ENCODE results near the gene USP32. TPM values are rescaled to one million over a fixed set of nuclear protein-coding genes. Genes with fewer than 3 reads are reported as not detected.
"Not testable (repeated sequence)": the region's sequence is repeated elsewhere in the genome, so short reads cannot be mapped to it uniquely, and the experiment has no call there.

The USP32 gene
- total RNA-seq, 4 donors from 2014 or later = 56.3 to 72.0 (median 60.9) TPM

DNA sequence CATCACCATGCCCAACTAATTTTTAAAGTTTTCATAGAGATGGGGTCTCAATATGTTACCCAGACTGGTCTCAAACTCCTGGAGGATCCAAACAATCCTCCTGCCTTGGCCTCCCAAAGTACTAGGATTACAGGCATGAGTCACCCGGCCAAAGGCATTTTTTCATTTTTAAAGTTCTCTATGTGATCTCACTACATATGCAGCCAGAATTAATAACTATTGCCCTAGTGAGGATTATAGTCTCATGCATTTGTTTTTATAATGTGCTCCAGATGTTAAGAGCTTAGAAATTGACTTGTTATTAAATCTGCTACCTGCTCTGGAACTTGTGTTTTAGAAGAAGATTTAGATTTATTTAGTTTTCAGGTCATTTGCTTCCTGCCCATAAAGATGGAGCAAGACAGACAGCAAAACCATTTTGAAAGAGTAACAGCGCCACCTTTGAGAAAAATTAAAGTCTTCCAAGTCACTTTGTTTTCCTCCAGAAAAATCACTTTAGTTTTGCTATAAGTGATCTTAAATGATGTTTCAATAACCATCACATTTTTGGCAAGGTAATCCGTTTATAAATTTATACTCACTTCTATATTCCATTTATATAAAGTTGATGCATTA is 162.6 kb downstream of the USP32 start:
- intact Hi-C loops (cut with DNase I; ENCODE audit: low total_unique reads) = no loop called here

DNA sequence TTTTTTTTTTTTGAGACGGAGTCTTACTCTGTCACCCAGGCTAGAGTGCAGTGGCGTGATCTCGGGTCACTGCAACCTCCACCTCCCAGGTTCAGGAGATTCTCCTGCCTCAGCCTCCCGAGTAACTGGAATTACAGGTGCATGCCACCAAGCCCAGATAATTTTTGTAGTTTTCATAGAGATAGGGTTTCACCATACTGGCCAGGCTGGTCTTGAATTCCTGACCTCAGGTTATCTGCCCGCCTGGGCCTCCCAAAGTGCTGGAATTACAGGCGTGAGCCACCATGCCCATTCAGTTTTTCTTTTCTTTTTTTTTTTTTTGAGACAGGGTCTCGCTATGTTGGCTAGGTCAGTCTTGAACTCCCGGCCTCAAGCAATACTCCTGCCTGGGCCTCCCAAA is 164.7 kb downstream of the USP32 start:
- intact Hi-C loops (cut with DNase I; ENCODE audit: low total_unique reads); H3K4me3 ChIP-seq (ENCODE audit: low read depth, poor library complexity, severe bottlenecking); DNase-seq (ENCODE audit: low spot score in 2 of 2): not testable (repeated sequence)
- WGBS, 2 donors = 95 to 98% methylated on average over 8 of the region's 8 CpGs

More for the DNA sequence above, 162.6 kb downstream of the USP32 start:
- 87 to 89% methylated on average over 3 of the region's 3 CpGs for WGBS, 2 donors
- DNase-seq (ENCODE audit: low spot score in 2 of 2) = no peak
- no peak for TF ChIP-seq POLR2A (IDR thresholded peaks at IDR 0.05)
- TF ChIP-seq, protein P1, sequence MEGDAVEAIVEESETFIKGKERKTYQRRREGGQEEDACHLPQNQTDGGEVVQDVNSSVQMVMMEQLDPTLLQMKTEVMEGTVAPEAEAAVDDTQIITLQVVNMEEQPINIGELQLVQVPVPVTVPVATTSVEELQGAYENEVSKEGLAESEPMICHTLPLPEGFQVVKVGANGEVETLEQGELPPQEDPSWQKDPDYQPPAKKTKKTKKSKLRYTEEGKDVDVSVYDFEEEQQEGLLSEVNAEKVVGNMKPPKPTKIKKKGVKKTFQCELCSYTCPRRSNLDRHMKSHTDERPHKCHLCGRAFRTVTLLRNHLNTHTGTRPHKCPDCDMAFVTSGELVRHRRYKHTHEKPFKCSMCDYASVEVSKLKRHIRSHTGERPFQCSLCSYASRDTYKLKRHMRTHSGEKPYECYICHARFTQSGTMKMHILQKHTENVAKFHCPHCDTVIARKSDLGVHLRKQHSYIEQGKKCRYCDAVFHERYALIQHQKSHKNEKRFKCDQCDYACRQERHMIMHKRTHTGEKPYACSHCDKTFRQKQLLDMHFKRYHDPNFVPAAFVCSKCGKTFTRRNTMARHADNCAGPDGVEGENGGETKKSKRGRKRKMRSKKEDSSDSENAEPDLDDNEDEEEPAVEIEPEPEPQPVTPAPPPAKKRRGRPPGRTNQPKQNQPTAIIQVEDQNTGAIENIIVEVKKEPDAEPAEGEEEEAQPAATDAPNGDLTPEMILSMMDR (IDR thresholded peaks at IDR 0.05) = no peak
- no peak overlapping the region for H3K4me3 ChIP-seq (ENCODE audit: low read depth, poor library complexity, severe bottlenecking)

DNA sequence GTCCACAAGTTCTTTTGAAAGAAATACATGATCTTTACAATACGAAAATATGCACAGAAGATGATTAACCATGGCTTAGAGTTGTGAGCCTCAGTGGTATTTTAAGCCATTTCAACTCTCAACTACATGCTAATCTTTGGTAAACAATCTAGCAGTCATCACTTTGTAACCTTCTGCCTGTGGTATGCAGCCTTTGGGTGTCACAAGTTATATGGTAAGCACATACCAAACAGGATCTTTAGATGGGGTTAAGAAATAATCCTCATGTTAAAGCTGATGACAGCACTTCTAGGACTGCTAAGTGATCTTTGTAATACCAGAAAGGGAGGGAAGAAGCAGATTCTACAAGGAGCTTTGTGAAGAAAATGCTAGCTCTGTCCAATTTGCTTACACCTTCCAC is 167.9 kb downstream of the USP32 start:
- 86 to 100% methylated on average over 1 of the region's 1 CpG for WGBS, 2 donors
- no peak for DNase-seq (ENCODE audit: low spot score in 2 of 2)
- TF ChIP-seq, protein P1 (IDR thresholded peaks at IDR 0.05) = no peak
- no peak for TF ChIP-seq POLR2A (IDR thresholded peaks at IDR 0.05)
- H3K4me3 ChIP-seq (ENCODE audit: low read depth, poor library complexity, severe bottlenecking) = no peak overlapping the region
- intact Hi-C loops (cut with DNase I; ENCODE audit: low total_unique reads) = no loop called here

DNA sequence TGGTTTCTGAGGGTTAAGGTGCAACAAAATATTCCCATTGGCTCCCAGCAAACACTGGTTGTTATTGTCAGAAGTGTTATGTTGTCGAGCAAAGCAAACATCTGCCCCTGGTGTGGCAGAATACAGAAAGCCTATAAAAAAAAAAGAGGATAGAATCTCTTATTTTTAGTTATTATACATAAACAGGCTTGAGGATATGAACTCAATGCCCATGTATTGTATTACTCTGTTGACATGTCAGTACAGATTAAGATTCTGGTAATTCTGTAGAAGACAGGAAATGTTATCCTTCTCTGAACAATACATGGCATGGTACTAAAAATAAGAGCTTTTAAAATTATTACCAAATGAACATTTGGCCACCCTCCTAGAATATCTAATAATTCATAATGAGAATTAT is 168.5 kb downstream of the USP32 start:
- TF ChIP-seq POLR2A (IDR thresholded peaks at IDR 0.05) = no peak
- TF ChIP-seq, protein P1 (IDR thresholded peaks at IDR 0.05) = no peak

DNA sequence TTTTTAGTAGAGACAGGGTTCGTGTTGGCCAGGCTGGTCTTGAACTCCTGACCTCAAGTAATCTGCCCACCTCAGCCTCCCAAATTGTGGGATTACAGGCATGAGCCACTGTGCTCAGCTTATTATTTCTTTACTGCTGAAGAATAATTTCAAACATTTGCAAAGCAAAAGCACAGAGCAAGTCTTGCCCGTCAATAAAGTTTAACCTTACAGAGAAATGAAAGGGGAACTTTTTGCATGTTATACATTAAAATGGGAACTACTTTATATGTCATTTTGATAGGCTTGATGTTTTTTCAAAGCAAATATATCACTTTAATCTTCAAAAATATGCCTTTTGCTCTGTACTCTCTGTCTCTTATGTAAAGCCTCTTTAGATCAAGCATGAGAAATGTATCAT is 173.2 kb downstream of the USP32 start:
- H3K4me3 ChIP-seq (ENCODE audit: low read depth, poor library complexity, severe bottlenecking); intact Hi-C loops (cut with DNase I; ENCODE audit: low total_unique reads); DNase-seq (ENCODE audit: low spot score in 2 of 2): not testable (repeated sequence)
- WGBS, 2 donors = 93 to 95% methylated on average over 2 of the region's 2 CpGs

More for the DNA sequence above, 168.5 kb downstream of the USP32 start:
- no peak for DNase-seq (ENCODE audit: low spot score in 2 of 2)
- no peak overlapping the region for H3K4me3 ChIP-seq (ENCODE audit: low read depth, poor library complexity, severe bottlenecking)
- 67 to 70% methylated on average over 1 of the region's 1 CpG for WGBS, 2 donors
- intact Hi-C loops (cut with DNase I; ENCODE audit: low total_unique reads) = no loop called here

DNA sequence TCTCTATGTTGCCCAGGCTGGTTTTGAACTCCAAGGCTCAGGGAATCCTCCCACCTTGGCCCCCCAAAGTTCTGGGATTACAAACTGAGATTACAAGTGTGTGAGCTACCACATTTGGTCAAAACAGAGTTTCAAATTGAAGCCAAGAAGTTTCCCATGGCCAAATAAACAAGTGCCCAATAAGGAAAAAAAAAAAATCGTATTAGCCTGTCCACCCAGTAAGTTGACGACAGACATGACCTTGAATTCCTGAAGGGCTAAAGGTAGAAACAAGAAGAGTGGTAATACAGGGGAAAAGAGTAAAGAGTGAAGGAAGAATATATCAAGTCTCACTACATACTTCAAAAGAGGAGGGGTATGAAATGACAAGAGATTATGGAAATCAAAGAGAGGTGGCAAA is 176.0 kb downstream of the USP32 start:
- H3K4me3 ChIP-seq (ENCODE audit: low read depth, poor library complexity, severe bottlenecking); intact Hi-C loops (cut with DNase I; ENCODE audit: low total_unique reads); DNase-seq (ENCODE audit: low spot score in 2 of 2): not testable (repeated sequence)
- WGBS, 2 donors = 40% methylated on average over 1 of the region's 2 CpGs; no CpG with 5 or more reads in 1 of the 2 donors

DNA sequence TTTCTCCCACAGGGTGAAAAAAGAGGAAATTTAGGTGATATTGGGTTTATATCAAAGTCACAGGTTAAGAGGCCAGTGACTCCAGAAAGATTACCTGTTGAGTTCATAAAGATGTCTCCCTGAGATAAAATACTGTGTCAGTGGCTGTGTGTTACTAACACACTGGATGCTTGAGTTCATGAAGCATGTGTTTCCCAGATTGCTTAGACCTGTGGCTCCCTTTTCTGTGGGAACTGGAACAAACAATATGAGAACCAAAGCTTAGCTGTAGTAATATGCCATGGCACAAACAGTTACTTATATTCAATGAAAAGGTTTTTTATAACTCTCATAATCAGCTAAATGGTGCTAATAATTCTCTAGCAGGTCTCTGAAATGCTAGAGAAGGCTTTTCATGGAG is 180.7 kb downstream of the USP32 start:
- not testable (repeated sequence) for DNase-seq (ENCODE audit: low spot score in 2 of 2)

DNA sequence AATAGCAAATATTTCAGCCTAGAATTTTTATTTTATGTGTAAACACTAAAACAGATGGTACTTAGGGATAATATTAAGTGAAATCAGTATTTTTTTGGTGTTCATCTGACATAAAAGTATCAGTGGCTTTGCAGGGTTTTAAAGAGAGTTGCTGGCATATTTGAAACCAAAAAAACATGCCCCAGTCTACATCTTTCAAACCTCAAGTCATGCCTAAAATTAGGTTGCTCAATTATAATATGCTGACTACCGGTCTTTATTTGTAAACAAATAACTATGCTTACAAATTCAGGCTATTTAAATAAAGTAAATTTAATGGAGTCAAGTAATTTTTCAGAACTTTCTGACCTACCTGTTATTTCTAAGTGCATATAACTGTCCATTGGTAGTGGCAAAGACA is 183.6 kb downstream of the USP32 start:
- WGBS, 2 donors = 94% methylated on average over 1 of the region's 1 CpG
- H3K4me3 ChIP-seq (ENCODE audit: low read depth, poor library complexity, severe bottlenecking); intact Hi-C loops (cut with DNase I; ENCODE audit: low total_unique reads); DNase-seq (ENCODE audit: low spot score in 2 of 2): not testable (repeated sequence)

More for the DNA sequence above, 180.7 kb downstream of the USP32 start:
- intact Hi-C loops (cut with DNase I; ENCODE audit: low total_unique reads); H3K4me3 ChIP-seq (ENCODE audit: low read depth, poor library complexity, severe bottlenecking): not testable (repeated sequence)

DNA sequence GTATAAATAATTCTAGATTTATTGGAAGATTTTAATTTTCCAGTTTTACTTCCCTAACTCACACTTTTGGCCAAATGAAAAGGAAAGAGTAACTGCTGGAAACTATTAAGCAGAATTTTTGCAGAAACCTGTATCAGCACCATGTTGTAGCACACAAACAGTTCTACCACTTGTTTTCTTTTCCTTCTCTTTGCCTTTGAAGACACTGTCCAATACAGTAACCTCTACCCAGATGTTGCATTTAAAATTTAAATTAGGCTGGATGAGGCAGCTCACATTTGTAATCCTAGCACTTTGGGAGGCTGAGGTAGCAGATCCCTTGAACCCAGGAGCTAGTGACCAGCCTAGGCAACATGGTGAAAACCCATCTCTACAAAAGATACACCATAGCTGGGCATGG is 186.2 kb downstream of the USP32 start:
- H3K4me3 ChIP-seq (ENCODE audit: low read depth, poor library complexity, severe bottlenecking); DNase-seq (ENCODE audit: low spot score in 2 of 2); intact Hi-C loops (cut with DNase I; ENCODE audit: low total_unique reads): not testable (repeated sequence)

DNA sequence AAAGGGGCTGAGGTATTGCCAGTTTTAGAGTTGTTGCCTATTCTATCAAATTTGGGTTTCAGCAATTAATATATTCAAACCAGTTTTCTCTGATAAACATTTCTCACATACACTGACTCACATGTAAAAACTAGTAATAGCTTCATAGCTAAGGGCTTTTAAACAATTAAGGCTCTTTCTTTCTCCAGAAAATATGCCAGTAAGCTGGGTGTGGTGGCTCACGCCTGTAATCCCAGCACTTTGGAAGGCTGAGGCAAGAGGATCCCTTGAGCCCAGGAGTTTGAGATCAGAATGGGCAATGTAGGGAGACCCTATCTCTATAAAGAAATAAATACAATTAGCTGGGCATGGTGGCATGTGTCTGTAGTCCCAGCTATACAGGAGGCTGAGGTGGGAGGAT is 193.3 kb downstream of the USP32 start:
- H3K4me3 ChIP-seq (ENCODE audit: low read depth, poor library complexity, severe bottlenecking); DNase-seq (ENCODE audit: low spot score in 2 of 2); intact Hi-C loops (cut with DNase I; ENCODE audit: low total_unique reads): not testable (repeated sequence)
- 39 to 50% methylated on average over 1 of the region's 1 CpG for WGBS, 2 donors

DNA sequence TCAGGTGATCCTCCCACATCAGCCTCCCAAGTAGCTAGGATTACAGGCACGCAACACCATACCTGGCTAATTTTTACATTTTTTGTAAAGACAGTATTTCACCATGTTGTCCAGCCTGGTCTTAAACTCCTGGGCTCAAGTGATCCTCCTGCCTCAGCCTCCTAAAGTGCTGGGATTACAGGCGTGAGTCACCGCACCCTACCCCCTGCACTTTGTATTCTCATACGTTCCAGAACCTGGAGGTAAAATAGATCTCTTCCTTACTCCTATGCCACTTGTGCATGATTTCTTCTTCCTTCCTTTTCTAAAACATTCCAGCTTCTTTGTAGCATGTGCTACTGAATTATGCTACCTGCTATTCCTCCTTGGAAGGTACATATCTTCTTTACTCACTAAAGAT is 197.8 kb downstream of the USP32 start:
- H3K4me3 ChIP-seq (ENCODE audit: low read depth, poor library complexity, severe bottlenecking); DNase-seq (ENCODE audit: low spot score in 2 of 2); intact Hi-C loops (cut with DNase I; ENCODE audit: low total_unique reads): not testable (repeated sequence)
- WGBS, 2 donors = 92 to 98% methylated on average over 4 of the region's 4 CpGs
